AG10803 (cell line): ENCODE data around the gene METRN.
"Not testable (repeated sequence)": the region's sequence is repeated elsewhere in the genome, so short reads cannot be mapped to it uniquely, and the experiment has no call there.

Source experiments
- DNase-seq: peaks from one replicate; pipeline ENCODE4 v3.0.0; 2010; ENCODE audit warnings: low read depth
- H3K4me3 ChIP-seq: 2 replicates; pipeline ENCODE4 v1.5.1; 2011; ENCODE audit warnings: mild to moderate bottlenecking, low read length, control low read depth
- TF ChIP-seq, protein P1 (sequence below): conservative IDR thresholded peaks from 2 replicates; pipeline ENCODE4 v1.5.1; 2011; ENCODE audit warnings: mild to moderate bottlenecking, low read length, control low read depth, inconsistent platforms

The METRN gene

DNA sequence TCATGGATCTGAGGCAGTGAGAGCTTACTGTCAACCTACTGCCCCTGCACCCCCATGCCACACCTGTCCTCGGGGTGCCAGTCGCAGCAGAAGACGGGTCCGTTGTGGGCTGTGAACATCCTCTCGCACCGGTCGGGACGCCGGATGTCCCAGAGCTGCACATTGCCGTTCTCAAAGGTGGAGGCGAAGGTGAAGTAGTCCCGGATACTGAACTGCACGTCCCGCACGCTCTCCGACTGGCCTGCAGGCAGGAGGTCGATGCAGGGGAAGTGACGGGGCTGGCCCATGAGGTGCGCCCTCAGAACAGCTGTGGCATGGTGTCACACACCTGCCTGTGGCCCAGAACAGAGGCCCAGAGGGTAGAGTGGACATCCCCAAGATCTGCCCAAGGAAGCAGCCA, 27.4 kb upstream of the METRN start:
- DNase-seq: no peak
- H3K4me3 ChIP-seq: no peak overlapping the region
- TF ChIP-seq, protein P1, sequence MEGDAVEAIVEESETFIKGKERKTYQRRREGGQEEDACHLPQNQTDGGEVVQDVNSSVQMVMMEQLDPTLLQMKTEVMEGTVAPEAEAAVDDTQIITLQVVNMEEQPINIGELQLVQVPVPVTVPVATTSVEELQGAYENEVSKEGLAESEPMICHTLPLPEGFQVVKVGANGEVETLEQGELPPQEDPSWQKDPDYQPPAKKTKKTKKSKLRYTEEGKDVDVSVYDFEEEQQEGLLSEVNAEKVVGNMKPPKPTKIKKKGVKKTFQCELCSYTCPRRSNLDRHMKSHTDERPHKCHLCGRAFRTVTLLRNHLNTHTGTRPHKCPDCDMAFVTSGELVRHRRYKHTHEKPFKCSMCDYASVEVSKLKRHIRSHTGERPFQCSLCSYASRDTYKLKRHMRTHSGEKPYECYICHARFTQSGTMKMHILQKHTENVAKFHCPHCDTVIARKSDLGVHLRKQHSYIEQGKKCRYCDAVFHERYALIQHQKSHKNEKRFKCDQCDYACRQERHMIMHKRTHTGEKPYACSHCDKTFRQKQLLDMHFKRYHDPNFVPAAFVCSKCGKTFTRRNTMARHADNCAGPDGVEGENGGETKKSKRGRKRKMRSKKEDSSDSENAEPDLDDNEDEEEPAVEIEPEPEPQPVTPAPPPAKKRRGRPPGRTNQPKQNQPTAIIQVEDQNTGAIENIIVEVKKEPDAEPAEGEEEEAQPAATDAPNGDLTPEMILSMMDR: no peak

DNA sequence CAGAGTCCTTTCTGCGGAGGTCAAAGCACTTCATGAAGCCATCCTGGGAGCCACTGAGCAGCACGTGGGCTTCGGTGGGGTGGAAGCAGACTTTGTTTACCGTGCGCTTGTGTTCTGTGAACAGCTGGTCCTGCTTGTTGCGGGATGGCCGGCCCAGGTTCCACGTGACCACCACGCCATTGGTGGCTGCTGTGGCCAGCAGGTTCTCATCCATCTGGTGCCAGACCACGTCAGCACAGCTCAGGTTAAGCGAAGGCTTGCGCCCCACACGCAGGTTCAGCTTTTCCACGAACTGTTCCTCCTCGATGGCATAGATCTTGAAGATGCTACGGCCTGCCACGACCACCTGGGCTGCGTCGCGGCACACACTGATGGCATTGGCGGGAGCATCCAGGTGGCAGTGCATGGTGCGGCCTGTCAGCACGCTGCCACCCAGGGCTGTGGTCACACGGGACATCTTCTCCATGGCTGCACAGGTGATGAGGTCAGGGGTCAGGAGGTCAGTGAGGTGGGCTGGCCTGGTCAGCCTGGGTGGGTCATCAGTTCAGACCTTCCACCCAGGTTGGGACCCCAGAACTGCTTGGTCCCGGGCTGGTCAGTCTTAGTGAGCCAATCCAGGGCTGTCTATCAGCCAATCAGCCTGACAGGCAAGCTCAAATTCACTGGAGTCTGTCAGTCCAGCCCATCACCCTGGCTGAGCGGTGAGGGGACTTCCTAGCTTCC, 25.6 kb upstream of the METRN start:
- TF ChIP-seq, protein P1: no peak
- no peak for DNase-seq

DNA sequence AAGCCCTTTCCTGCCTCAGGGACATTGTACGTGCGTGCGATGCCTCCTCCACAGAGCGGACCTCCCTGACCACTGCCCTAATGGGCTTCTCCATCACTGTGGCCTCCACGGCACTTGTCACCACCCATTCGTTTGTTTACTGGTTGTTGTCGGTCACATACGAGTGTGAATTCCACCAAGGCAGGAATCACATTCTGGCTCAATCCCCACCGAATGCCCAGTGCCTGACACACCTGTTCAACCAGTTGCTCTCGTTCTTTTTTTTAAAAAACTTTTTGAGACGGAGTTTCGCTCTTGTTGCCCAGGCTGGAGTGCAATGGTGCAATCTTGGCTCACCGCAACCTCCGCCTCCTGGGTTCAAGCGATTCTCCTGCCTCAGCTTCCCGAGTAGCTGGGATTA, 23.7 kb upstream of the METRN start:
- not testable (repeated sequence) for DNase-seq, H3K4me3 ChIP-seq

More for the DNA sequence above, 25.6 kb upstream of the METRN start:
- peak overlapping the region; percentile 85 for H3K4me3 ChIP-seq

DNA sequence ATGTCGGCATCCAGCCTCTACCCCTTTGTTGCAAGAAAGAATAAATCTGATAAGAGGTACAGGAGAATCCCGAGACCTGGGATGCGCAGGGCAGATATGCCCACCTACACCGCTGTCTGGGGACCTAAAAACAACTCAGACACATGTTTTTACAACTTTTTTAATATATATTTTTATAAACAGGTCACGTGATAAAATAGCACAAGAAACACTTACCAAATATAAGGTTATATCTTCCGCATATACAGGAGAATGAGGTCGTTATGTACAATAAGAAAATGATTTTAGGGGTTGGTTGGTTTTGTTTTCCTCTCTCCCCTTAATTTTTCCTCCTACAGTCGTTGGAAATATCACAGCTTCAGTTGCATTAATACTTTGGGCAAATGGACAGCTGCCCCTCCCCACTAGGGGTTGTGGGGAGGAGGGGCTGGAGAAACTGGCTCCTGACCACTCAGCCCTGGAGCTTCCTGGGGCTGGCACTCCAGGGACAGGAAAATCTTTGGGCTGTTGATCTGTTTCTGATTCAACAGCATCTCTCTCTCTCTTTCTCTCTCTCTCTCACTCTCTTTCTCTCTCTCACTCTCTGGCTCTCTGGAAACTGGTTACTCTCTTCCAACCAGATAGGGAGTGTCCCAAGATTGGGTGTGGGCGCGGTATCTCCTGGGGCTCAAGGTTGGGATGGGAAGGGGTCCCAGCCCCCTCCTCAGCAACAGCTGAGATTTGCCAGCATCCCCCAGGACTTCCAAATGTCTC, 22.4 kb upstream of the METRN start:
- no peak for DNase-seq
- TF ChIP-seq, protein P1: no peak
- no peak overlapping the region for H3K4me3 ChIP-seq

DNA sequence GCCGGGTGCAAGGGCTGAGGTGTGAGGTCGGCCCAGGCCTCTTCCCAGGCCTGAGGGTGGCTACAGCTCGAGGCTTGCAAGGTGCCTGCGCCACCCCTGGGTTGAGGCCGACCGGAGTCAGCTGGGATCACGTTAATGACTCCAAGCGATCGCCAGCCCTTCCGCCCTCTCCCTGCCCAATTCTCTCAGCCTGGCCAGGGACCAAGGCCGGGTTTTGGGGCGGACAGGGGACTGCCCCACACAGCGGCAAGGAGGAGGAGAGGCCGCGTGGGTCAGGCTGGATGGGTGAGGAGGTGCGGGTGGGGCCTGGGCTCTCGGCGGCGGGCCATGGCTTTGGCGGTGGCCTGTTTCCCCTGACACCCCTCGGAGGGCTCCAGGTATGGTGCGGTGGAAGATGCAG, 21.6 kb upstream of the METRN start:
- TF ChIP-seq, protein P1: no peak
- no peak overlapping the region for H3K4me3 ChIP-seq
- no peak for DNase-seq

DNA sequence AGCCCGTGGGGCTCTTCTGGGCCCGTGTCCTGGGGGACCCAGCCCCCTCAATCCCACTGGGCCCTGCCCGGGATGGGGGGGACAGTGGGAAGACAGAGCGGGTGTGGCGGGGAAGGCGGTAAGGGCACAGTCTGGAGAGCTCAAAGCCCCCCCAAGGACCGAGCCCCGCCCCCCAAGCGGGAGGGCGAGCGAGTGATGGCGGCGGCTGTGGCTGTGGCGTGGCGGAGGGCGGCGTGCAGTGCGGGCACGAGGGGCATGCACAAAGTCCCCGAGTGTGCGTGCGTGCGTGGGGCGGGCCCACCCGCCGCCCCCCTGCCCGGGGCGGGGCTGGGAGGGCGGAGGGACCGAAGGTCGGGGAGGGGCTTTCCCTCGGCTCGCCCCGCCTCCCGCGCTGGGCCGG, 21.2 kb upstream of the METRN start:
- DNase-seq: no peak
- no peak overlapping the region for H3K4me3 ChIP-seq

DNA sequence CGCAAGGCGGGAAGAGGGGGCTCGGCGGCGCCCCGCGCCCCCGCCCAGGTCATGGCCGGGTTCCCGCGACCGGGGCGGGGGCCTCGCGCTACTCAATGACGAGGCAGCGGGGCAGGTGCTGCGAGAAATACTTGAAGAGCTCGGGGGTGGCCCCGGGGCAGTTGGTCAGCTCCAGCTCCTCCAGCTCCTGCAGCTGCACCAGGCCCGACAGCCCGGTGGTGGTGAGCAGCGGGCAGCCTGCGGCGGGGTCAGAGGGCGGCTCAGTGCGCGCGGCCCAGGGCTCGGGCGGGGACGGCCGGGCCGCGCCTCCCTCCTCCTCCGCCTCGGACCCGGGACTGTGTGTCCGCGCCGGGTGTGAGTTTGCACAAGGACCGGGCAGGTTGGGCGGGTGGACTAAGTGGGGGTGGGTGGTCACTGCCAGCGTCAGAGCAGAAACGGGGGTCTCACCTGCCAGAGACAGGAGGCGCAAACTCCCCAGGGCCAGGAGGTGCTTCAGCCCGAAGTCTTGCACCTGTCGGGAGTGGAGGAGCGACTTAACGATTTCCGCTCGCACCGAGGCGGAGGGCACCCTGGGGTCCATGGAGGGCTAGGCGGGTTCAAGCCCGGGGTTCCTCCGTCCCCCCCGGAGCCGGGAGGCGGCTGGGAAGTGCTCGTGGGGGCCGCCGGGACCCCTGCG, 20.6 kb upstream of the METRN start:
- no peak for DNase-seq
- no peak overlapping the region for H3K4me3 ChIP-seq
- TF ChIP-seq, protein P1: no peak

More for the DNA sequence above, 21.2 kb upstream of the METRN start:
- TF ChIP-seq, protein P1: no peak
